Neural cell (in vitro differentiated cells): Measurements from ENCODE around the gene ME3. TPM values are rescaled to one million over a fixed set of nuclear protein-coding genes. Genes with fewer than 3 reads are reported as not detected.

ENCODE experiments used
- H2AFZ ChIP-seq: fragments of 200-600, 300-800 bp; sonication (generic), shearing (Covaris generic); 2 replicates; pipeline ENCODE4 v1.6.0; 2014; ENCODE audit warnings: low read depth, mild to moderate bottlenecking, antibody characterized with exemption, low read length, moderate library complexity
- H3F3A ChIP-seq: fragments of 200-600 bp; shearing (Covaris generic); 2 replicates; pipeline ENCODE4 v1.6.1; 2016; ENCODE audit warnings: mild to moderate bottlenecking, moderate library complexity, mixed read lengths, antibody characterized with exemption, low read length; ENCODE audit not compliant: insufficient read depth, poor library complexity, severe bottlenecking
- H3K27ac ChIP-seq: fragments of 200-600, 300-800 bp; sonication (generic), shearing (Covaris generic); 2 replicates; pipeline ENCODE4 v1.5.1; 2014; ENCODE audit warnings: mild to moderate bottlenecking, low read length, moderate library complexity
- H3K27me3 ChIP-seq: fragments of 300-800, 200-600 bp; sonication (generic), shearing (Covaris generic); 2 replicates; pipeline ENCODE4 v1.6.0; 2014; ENCODE audit warnings: mild to moderate bottlenecking, low read depth, low read length, moderate library complexity; ENCODE audit not compliant: insufficient read depth
- H3K36me3 ChIP-seq: fragments of 300-800, 200-600 bp; sonication (generic), shearing (Covaris generic); 2 replicates; pipeline ENCODE4 v1.5.1; 2014; ENCODE audit warnings: mild to moderate bottlenecking, antibody characterized with exemption, low read length, moderate library complexity; ENCODE audit not compliant: insufficient read depth
- H3K4me2 ChIP-seq: fragments of 300-800, 200-600 bp; sonication (generic), shearing (Covaris generic); 2 replicates; pipeline ENCODE4 v1.6.0; 2014; ENCODE audit warnings: mild to moderate bottlenecking, low read length
- H3K4me3 ChIP-seq: fragments of 300-800, 200-600 bp; sonication (generic), shearing (Covaris generic); 2 replicates; pipeline ENCODE4 v1.5.1; 2014; ENCODE audit warnings: mild to moderate bottlenecking, low read length, moderate library complexity
- H3K79me2 ChIP-seq: fragments of 200-600 bp; shearing (Covaris generic); replicated peaks from 2 replicates; pipeline ENCODE4 v1.6.0; 2014; ENCODE audit warnings: mild to moderate bottlenecking, low read length, moderate library complexity; ENCODE audit not compliant: insufficient read depth
- H3K9ac ChIP-seq: fragments of 300-800, 200-600 bp; sonication (generic), shearing (Covaris generic); 2 replicates; pipeline ENCODE4 v1.6.1; 2016; ENCODE audit warnings: mild to moderate bottlenecking, low read length, mixed read lengths
- H3K9me2 ChIP-seq: fragments of 200-600 bp; shearing (Covaris generic); 2 replicates; pipeline ENCODE4 v1.6.1; 2016; ENCODE audit warnings: mild to moderate bottlenecking, low read length, mixed read lengths; ENCODE audit not compliant: insufficient read depth
- H3K9me3 ChIP-seq: fragments of 200-600, 300-800 bp; sonication (generic), shearing (Covaris generic); 2 replicates; pipeline ENCODE4 v1.6.1; 2016; ENCODE audit warnings: mild to moderate bottlenecking, mixed run types, low read length, moderate library complexity, mixed read lengths
- H4K20me1 ChIP-seq: fragments of 200-600 bp; shearing (Covaris generic); 2 replicates; pipeline ENCODE4 v1.6.1; 2016; ENCODE audit warnings: mild to moderate bottlenecking, mixed run types; ENCODE audit not compliant: insufficient read depth
- EP300 ChIP-seq: fragments of 450-650 bp; conservative IDR thresholded peaks from 2 replicates; pipeline ENCODE4 v1.6.1; 2014; ENCODE audit warnings: antibody characterized with exemption, mild to moderate bottlenecking, moderate library complexity; ENCODE audit not compliant: poor library complexity, severe bottlenecking
- EZH2 ChIP-seq: fragments of 200-600, 300-800 bp; shearing (Covaris generic), sonication (generic); IDR thresholded peaks from 2 replicates; pipeline ENCODE4 v1.6.1; 2014; ENCODE audit warnings: antibody characterized with exemption, low read length, borderline replicate concordance, mild to moderate bottlenecking; ENCODE audit not compliant: insufficient read depth, poor library complexity, severe bottlenecking
- MXI1 ChIP-seq: fragments of 450-650 bp; conservative IDR thresholded peaks from 2 replicates; pipeline ENCODE4 v1.6.1; 2014; ENCODE audit warnings: antibody characterized with exemption, mild to moderate bottlenecking; ENCODE audit not compliant: poor library complexity, severe bottlenecking
- POLR2AphosphoS5 ChIP-seq: IDR thresholded peaks from 2 replicates; pipeline ENCODE4 v1.6.1; 2012
- RAD21 ChIP-seq: fragments of 450-650 bp; conservative IDR thresholded peaks from 2 replicates; pipeline ENCODE4 v1.6.1; 2014; ENCODE audit warnings: antibody characterized with exemption, mild to moderate bottlenecking, moderate library complexity
- SMC3 ChIP-seq: fragments of 450-650 bp; conservative IDR thresholded peaks from 2 replicates; pipeline ENCODE4 v1.6.1; 2014; ENCODE audit warnings: antibody characterized with exemption, mild to moderate bottlenecking, moderate library complexity; ENCODE audit not compliant: poor library complexity
- TAF1 ChIP-seq: IDR thresholded peaks from 2 replicates; pipeline ENCODE4 v1.6.1; 2012; ENCODE audit warnings: low read depth
- polyA plus RNA-seq: library from polyadenylated mRNA; depleted of rRNA; stranded (reverse); fragments of >200 nt; gene quantifications from 2 replicates; pipeline ENCODE4 v1.2.3, GENCODE V29; 2014
- TF ChIP-seq, protein P1 (sequence below): IDR thresholded peaks from 2 replicates; pipeline ENCODE4 v1.6.1; 2012; ENCODE audit warnings: borderline replicate concordance
- TF ChIP-seq, protein P2 (sequence below): fragments of 450-650 bp; IDR thresholded peaks from 2 replicates; pipeline ENCODE4 v1.5.1; 2014; ENCODE audit warnings: antibody characterized with exemption, mild to moderate bottlenecking, moderate library complexity; ENCODE audit not compliant: poor library complexity, severe bottlenecking

Gene ME3
- polyA plus RNA-seq, 1 donor from 2014 or later, result 2.1 TPM

GRCh38 chr11:86513138-86513537 is 159.3 kb downstream of the ME3 start:
- Histone ChIP-seq H3K9me3 (no peaks in the 10 kb centered on the region), H4K20me1 (no peaks in the 10 kb centered on the region), H3K4me3 (no peak overlapping the region), H3K4me2 (no peak overlapping the region), H3K36me3 (no peaks in the 10 kb centered on the region), H3K27ac (no peak overlapping the region), H3K9ac (no peak overlapping the region), H3K79me2 (no peaks in the 10 kb centered on the region), H3F3A (no peaks in the 10 kb centered on the region), H2AFZ (no peak overlapping the region), H3K27me3 (no peaks in the 10 kb centered on the region), H3K9me2 (no peaks in the 10 kb centered on the region)
- TF ChIP-seq TAF1 (no peak), MXI1 (no peak), SMC3 (no peak), EP300 (no peak), POLR2AphosphoS5 (no peak), RAD21 (no peak), EZH2 (no peak)
- TF ChIP-seq, protein P1, sequence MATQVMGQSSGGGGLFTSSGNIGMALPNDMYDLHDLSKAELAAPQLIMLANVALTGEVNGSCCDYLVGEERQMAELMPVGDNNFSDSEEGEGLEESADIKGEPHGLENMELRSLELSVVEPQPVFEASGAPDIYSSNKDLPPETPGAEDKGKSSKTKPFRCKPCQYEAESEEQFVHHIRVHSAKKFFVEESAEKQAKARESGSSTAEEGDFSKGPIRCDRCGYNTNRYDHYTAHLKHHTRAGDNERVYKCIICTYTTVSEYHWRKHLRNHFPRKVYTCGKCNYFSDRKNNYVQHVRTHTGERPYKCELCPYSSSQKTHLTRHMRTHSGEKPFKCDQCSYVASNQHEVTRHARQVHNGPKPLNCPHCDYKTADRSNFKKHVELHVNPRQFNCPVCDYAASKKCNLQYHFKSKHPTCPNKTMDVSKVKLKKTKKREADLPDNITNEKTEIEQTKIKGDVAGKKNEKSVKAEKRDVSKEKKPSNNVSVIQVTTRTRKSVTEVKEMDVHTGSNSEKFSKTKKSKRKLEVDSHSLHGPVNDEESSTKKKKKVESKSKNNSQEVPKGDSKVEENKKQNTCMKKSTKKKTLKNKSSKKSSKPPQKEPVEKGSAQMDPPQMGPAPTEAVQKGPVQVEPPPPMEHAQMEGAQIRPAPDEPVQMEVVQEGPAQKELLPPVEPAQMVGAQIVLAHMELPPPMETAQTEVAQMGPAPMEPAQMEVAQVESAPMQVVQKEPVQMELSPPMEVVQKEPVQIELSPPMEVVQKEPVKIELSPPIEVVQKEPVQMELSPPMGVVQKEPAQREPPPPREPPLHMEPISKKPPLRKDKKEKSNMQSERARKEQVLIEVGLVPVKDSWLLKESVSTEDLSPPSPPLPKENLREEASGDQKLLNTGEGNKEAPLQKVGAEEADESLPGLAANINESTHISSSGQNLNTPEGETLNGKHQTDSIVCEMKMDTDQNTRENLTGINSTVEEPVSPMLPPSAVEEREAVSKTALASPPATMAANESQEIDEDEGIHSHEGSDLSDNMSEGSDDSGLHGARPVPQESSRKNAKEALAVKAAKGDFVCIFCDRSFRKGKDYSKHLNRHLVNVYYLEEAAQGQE, result no peak
- TF ChIP-seq, protein P2, sequence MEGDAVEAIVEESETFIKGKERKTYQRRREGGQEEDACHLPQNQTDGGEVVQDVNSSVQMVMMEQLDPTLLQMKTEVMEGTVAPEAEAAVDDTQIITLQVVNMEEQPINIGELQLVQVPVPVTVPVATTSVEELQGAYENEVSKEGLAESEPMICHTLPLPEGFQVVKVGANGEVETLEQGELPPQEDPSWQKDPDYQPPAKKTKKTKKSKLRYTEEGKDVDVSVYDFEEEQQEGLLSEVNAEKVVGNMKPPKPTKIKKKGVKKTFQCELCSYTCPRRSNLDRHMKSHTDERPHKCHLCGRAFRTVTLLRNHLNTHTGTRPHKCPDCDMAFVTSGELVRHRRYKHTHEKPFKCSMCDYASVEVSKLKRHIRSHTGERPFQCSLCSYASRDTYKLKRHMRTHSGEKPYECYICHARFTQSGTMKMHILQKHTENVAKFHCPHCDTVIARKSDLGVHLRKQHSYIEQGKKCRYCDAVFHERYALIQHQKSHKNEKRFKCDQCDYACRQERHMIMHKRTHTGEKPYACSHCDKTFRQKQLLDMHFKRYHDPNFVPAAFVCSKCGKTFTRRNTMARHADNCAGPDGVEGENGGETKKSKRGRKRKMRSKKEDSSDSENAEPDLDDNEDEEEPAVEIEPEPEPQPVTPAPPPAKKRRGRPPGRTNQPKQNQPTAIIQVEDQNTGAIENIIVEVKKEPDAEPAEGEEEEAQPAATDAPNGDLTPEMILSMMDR, result no peak

DNA sequence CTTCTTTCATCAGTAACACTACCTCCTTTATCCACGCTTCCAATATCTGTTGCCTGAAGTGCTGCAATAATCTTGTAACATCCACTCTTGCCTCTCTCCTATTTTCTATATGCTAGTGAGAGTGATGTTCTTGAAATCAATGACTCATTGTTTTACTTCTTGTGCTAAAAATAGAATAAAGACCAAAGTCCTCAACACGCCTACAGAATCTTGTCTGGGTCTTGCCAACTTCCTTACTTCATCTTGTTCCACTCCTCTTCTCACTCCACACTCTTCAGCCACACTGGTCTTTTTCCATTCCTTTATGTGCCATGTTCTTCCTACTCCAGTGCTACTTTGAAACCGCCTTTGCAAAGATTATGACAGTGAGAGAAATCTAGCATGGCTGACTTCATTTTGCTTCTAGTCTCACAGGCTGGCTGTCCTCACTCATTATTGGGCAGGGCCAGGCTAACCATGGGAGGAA is 161.3 kb downstream of the ME3 start:
- Histone ChIP-seq H3K4me2 (no peak overlapping the region), H3K9me2 (no peaks in the 10 kb centered on the region), H3K36me3 (no peaks in the 10 kb centered on the region), H4K20me1 (no peaks in the 10 kb centered on the region), H2AFZ (no peak overlapping the region), H3K4me3 (no peak overlapping the region), H3K79me2 (no peaks in the 10 kb centered on the region), H3K9me3 (no peaks in the 10 kb centered on the region), H3K27me3 (no peaks in the 10 kb centered on the region), H3K9ac (no peak overlapping the region), H3F3A (no peaks in the 10 kb centered on the region), H3K27ac (no peak overlapping the region)
- TF ChIP-seq SMC3, result no peak
- no peak for TF ChIP-seq POLR2AphosphoS5
- TF ChIP-seq, protein P1, result no peak
- no peak for TF ChIP-seq EZH2
- TF ChIP-seq MXI1, result no peak
- TF ChIP-seq TAF1, result no peak
- TF ChIP-seq, protein P2, result no peak
- TF ChIP-seq EP300, result no peak
- no peak for TF ChIP-seq RAD21
